ENCODE measurements around the gene CPLX4. TPM values are rescaled to one million over a fixed set of nuclear protein-coding genes. Genes with fewer than 3 reads are reported as not detected.

CPLX4 gene
- total and polyA plus RNA-seq, 2 donors from 2014 or later: not detected

DNA sequence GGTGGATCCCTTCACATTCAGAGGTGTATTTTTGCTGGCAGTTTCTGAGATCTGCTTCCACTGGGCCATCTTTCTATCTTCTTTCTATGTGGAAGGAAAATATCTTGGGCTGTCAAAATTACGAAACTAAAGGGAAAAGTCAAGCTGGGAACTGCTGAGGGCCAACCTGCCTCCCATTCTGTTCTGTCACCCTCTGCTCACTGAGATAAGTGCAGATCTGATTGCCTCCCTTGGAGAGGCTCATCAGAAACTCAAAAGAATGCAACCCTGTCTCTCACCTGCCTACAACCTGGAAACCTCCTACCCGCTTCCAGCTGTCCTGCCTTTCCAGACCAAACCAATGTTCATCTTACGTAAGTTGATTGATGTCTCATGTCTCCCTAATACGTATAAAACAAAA is 71.7 kb downstream of the CPLX4 start:
- no peaks in the 10 kb centered on the region for H3K4me1 ChIP-seq (ENCODE audit: control insufficient read depth in 2 of 3, insufficient read depth in 2 of 3, low read depth in 1 of 3, low read length in 3 of 3)
- TF ChIP-seq, protein P1, sequence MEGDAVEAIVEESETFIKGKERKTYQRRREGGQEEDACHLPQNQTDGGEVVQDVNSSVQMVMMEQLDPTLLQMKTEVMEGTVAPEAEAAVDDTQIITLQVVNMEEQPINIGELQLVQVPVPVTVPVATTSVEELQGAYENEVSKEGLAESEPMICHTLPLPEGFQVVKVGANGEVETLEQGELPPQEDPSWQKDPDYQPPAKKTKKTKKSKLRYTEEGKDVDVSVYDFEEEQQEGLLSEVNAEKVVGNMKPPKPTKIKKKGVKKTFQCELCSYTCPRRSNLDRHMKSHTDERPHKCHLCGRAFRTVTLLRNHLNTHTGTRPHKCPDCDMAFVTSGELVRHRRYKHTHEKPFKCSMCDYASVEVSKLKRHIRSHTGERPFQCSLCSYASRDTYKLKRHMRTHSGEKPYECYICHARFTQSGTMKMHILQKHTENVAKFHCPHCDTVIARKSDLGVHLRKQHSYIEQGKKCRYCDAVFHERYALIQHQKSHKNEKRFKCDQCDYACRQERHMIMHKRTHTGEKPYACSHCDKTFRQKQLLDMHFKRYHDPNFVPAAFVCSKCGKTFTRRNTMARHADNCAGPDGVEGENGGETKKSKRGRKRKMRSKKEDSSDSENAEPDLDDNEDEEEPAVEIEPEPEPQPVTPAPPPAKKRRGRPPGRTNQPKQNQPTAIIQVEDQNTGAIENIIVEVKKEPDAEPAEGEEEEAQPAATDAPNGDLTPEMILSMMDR (IDR thresholded peaks at IDR 0.05; ENCODE audit: borderline replicate concordance, extremely low read depth, insufficient read depth): no peak
- no peaks in the 10 kb centered on the region for H3K36me3 ChIP-seq (ENCODE audit: control insufficient read depth in 2 of 3, insufficient read depth in 3 of 3, low read length in 3 of 3)
- no peak overlapping the region for H3K4me3 ChIP-seq (ENCODE audit: low read length in 3 of 3)
- intact Hi-C loops (cut with DNase I): no loop called here
- no peaks in the 10 kb centered on the region for H3K9me3 ChIP-seq (ENCODE audit: control insufficient read depth in 2 of 3, insufficient read depth in 1 of 3, low read length in 3 of 3)
- H3K9ac ChIP-seq (ENCODE audit: low read length in 3 of 3): no peak overlapping the region
- FAIRE-seq (no peak), DNase-seq (no peak)
- peaks cover 9% of the 10 kb centered on the region for H3K27me3 ChIP-seq (ENCODE audit: control insufficient read depth, insufficient read depth, low read length)
- H3K27ac ChIP-seq (ENCODE audit: low read depth in 2 of 2, low read length in 2 of 2): no peak overlapping the region

Other genes starting within 250 kb of the CPLX4 start
- gene SEC11C, start 178.8 kb downstream of the CPLX4 start, total RNA-seq: 90.0 TPM
- gene SEC11C, start 178.8 kb downstream of the CPLX4 start, polyA plus RNA-seq (ENCODE audit: insufficient read depth, low read depth, low replicate concordance): 106 TPM
- gene GRP, start 98.5 kb downstream of the CPLX4 start, total RNA-seq: not detected
- not detected for gene GRP, start 98.5 kb downstream of the CPLX4 start, polyA plus RNA-seq (ENCODE audit: insufficient read depth, low read depth, low replicate concordance)
- gene RAX, start 45.2 kb downstream of the CPLX4 start, total RNA-seq: not detected
- not detected for gene RAX, start 45.2 kb downstream of the CPLX4 start, polyA plus RNA-seq (ENCODE audit: insufficient read depth, low read depth, low replicate concordance)
- 78.8 TPM for gene LMAN1, start 40.6 kb upstream of the CPLX4 start, total RNA-seq
- gene LMAN1, start 40.6 kb upstream of the CPLX4 start, polyA plus RNA-seq (ENCODE audit: insufficient read depth, low read depth, low replicate concordance): 31.6 TPM

Data from kidney (tissue), 14 donors.